ENCODE results near the gene ARCN1.

Gene ARCN1

DNA sequence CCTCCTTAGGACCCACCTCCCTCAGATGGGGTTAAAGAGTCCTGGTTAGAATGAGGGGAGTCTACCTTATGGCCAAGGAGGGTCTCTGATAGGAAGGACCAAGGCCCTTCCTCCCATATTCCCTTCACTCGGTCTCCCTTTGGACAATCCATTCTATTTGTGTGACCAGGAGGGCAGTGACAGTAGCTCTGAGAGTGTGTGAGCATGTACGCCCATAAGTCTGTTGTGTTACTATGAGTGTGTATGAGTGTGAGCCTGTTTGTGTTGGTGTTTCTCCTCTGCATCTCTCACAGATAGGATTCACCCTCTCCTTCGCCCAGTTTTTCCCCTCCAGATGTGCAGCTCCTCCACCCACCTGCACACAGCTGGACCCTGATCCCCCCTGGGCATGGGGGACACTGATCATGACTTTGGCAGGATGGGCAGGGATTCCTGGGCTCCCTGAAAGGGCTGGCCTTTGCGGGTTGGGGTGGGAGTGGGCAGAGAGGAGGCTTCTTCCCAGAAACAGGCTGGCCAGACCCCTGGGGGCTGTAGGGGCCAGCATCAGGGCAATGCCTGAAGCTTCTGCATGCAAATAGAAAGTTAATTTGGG, 49.7 kb downstream of the ARCN1 start:
- DNase-seq (ENCODE audit: low read depth), result no peak

GRCh38 chr11:118622376-118623268, 50.4 kb downstream of the ARCN1 start:
- DNase-seq (ENCODE audit: low read depth), result no peak

GRCh38 chr11:118623269-118623655, 51.1 kb downstream of the ARCN1 start:
- DNase-seq (ENCODE audit: low read depth), result no peak

DNA sequence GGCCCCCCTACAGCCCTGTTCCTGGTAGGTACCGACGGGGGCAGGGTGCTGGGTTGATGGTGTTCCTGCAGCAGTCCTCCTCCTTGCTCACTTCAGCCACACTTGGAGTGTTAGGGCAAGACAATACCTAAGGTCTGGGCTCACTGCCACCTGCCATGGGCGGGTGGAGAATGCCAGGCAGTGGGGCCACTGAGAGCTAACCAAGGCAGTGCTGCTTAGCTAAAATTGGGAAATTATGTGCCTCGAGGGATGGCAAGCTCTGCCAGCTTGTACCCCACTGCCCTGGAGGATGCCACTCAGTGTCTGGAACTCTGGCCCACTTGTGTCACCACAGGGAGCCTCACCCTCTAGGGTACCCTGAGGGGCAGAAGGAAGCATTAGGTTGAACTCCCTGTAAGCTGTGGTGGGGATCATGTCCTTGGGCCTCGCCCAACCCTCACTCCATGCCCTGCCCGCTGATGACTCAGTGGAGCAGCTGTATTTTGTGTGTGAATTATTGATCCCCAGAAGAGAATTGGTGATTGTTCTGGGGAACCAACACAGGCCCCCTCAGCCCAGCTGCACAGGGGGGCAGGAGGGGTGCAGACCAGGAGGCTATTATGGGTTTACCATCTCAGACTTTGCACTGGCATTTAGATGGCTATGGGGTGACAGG, 53.0 kb downstream of the ARCN1 start:
- no peak for DNase-seq (ENCODE audit: low read depth)

DNA sequence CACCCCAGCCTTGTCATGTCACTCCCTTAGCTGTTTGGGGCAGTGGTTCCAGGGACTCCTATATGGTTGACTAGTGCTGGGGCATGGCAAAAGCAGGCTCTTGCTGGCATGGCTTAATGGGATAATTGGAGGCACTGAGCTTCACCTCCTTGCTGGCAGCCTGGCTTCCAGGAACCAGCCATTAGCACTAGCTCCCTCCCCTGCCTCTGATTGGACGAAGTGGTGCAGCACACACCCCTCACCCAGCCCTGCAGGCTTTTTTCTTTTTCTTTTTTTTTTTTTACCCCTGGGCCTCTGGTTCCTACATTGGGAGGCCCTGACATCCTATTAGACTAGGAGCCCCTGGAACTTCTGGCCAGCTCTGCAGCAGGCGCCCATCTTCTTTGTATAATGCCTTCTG, 53.8 kb downstream of the ARCN1 start:
- DNase-seq (ENCODE audit: low read depth), result no peak

GRCh38 chr11:118627566-118627965, 55.4 kb downstream of the ARCN1 start:
- DNase-seq (ENCODE audit: low read depth), result no peak

DNA sequence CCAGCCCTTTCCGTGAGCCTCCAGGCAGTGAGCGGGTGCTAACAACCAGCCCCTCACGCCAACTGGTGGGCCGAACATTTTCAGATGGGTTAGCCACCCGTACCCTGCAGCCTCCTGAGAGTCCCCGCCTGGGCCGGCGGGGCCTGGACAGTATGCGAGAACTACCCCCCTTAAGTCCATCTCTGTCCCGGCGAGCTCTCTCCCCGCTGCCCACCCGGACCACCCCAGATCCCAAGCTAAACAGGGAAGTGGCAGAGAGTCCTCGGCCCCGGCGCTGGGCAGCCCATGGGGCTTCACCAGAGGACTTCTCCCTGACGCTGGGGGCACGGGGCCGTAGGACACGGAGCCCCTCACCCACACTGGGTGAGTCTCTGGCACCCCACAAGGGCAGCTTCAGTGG, 55.8 kb downstream of the ARCN1 start:
- no peak for DNase-seq (ENCODE audit: low read depth)

GRCh38 chr11:118628432-118628831, 56.2 kb downstream of the ARCN1 start:
- DNase-seq (ENCODE audit: low read depth), result no peak

DNA sequence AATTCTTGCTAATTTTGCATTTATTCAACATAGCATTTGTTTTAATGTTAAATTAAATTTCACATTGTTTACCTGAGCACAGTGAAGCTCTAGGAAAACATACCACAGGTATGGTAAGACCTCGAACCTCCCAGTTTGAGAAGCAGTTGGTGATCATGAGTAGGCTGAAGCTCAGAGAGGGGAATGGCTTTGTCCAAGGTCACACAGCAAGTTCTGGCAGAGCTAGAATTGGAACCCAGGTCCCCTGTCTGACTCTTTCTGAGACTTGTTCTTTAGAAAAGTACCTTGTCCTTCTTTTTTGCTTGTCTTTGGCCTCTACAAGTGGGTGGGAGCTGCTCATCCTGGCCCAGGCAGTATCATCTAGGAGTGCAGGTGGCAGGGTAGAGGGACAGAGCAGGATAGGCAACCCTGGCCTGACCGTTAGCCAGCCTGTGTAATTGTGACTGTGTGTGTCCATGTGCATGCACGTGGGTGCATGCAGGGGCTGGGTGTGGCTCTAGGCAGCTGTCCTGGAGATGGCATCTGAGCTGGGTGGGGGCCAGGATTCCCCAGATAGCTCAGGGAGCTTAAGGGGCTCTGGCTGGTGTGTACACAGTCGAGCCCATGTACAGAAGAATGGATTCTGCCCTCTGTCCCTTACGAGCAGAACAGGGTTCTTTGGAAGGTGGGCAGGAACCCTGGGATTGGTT, 56.8 kb downstream of the ARCN1 start:
- no peak for DNase-seq (ENCODE audit: low read depth)

DNA sequence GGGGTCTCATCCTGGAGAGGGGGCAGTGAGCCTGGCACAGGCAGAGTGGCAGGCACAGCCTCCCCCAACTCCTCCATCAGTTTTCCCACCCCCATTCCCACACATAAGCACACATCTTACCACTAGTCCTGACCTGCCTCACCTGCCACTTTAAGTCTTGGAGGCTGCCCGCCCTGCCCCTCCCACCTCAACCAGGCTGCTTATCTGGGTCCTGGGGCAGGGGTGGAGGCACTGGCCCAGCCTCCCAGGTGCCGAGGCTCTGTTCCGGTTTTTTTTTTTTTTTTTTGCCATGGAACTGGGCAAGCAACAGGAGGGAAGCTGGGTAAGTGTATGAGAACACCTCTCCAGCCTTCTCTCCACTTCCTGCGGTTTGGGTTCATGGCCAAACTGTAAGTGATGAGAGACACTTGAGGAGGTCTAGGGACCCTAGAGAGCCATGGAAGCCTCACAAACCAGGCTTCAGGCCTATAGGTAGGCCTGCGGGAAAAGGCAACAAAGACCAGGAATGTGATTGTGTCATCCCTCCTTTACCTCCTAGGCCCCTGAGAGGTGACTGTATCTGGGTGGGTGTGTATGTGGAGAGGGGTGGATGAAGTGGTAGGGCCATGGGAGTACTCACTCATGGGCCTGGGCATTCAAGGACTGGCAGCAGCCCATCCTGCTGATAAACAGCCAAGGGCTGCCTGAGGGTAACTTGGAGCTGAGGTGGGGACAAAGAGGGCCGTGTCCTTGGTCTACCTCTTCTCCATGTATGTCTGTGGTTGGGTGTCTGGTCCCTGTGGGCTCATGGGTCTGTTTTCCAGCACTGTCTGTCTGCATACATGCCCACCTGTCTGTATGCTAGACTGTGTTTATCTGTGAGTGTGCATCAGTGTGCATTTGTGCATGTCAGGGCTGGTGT, 57.8 kb downstream of the ARCN1 start:
- no peak for DNase-seq (ENCODE audit: low read depth)

- DNase-seq (ENCODE audit: low read depth), result no peak
These were observed 59.1 kb downstream of the ARCN1 start for GRCh38 chr11:118631142-118631909.

DNA sequence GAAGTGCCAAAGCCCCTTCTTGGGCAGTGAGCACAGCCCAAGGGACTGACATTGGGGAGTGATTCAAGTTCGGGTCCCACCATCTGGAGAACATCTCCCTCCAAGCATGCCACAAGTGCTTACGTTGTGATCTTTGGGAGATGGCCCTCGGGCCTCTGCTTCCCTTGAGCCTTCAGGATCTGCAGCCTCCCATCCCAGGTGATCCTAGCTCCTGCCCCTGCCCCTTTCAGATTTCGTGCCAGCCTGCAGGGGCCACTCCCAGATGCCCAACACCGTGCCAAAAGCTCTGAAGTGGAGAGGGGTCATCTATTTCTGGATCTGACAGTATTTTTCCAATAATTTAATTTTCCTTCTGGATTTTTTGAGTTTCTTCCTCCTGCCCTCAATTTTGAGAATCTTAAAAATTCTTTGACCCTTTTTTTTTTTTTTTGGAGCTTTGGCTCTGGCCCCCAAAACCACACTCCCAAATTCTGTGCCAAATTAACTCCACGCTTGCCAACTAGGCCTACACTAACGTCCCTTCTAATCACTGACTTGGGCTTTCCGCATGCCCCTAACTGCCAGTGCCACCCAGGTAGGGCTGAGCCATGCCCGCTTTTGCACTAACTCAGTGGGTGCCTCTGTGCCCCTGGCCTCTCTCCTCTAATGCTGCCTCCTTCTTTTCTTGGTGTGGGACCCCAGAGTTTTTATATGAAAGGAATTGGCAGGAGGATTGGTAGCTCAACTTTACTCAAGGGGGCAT, 60.5 kb downstream of the ARCN1 start:
- no peak for DNase-seq (ENCODE audit: low read depth)

DNA sequence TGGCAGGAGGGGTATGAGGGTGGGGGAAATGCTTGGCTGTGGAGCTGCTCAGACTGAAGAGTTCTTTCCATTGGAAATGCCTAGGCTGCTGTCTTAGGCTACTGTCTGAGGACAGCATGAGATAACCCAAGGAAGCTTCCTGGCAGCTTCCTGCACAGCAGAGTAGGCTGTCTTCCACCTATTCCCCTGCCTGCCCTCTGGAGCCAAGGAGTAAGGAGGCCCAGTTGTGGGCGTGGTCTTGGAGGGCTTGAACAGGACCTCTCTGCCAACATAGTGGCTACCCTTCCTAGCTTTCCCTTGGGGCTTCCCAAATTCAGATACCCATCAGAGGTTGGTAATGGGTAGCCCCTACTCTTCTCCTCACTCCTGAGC, 61.1 kb downstream of the ARCN1 start:
- DNase-seq (ENCODE audit: low read depth), result no peak

GRCh38 chr11:118633979-118634378, 61.8 kb downstream of the ARCN1 start:
- DNase-seq (ENCODE audit: low read depth), result no peak

DNA sequence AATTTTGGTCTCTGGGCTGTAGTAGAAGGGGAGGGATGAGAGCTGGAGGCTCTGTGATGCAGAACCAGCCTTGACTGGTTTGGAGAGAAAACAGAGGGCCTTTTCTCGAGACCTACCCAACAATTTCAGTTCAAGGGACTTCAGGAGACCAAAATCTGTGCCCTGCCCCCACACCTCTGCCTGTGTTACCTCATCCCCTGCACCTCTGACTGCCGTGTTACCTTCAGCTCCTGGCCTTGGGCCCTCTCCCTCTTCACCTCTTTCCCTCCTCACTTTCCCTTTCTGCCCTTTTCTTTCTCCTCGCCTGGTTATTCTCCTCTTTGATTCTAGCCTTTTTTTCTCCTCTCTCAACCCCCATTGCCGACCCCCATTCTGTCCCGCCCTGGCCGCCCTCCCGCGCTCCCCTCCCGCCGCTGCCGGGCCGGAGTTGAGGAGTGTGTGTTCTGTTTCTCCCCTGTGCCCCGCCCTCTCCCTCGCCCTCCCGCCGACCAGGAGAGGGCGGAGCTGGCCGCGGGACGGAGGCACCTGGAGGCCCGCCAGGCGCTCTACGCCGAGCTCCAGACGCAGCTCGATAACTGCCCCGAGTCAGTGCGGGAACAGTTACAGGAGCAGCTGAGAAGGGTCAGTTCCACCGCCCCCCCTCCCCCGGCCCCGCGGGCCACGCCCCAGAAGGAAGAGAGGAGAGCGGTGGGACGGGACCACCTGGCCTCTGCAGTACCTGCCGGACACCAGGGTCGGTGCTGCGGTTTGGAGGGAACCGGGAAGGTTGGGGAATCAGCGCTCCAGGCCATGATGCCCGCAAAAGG, 62.4 kb downstream of the ARCN1 start:
- no peak for DNase-seq (ENCODE audit: low read depth)

- DNase-seq (ENCODE audit: low read depth), result no peak
These were observed 63.0 kb downstream of the ARCN1 start for GRCh38 chr11:118635237-118635591.

DNA sequence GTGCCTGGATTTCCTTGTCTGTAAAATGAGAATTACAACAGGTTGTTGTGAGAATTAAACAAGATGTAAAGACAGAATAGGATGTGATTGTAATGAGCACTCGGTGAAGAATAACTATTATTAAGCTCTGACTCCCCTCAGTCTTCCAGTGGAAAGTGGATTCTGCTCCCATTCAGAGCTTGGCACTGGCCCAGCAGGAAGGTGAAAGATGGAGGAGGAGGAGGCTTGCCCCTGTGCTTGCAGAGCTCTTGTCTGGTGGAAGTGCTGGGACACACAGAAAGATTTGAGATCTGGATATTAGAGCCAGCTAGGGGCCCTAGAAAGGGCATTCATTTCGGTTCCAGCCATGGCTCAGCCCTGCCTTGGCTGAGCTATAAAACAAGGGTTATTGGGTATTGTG, 63.4 kb downstream of the ARCN1 start:
- no peak for DNase-seq (ENCODE audit: low read depth)

DNA sequence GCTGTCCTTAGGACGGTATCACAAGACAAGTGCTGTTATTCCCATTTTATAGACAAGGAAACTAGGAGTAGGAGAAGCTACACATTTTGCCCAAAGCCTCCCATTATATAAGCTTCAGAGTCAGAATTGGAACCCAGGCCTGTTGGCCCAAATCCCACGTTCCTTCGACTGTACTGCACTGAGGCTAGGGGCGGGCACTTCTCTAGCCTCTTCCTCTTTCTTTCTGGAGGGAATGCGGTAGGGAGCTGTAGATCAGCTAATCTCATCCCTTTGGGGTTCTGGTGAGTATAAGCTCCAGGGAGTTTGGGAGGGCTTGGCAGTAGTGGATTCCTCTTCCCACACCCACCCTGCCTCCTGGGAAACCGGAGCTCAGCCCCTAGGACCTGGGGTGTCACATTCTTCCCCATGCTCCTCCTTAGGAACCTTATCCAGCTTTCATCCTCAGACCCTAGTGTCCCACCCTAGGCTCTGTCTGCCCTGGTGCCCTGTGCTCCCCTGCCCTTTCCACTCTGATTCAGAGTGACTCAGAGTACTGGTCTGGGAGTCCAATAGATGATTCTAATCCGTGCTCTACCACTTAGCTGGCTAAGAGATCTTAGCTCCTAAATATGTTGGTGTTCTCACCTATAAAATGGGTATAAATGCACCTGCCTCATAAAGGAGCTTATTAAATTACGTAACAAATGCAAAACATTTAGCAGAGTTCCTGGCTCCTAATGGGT, 64.5 kb downstream of the ARCN1 start:
- DNase-seq (ENCODE audit: low read depth), result no peak

- DNase-seq (ENCODE audit: low read depth), result no peak
These were observed 66.5 kb downstream of the ARCN1 start for GRCh38 chr11:118638726-118639125.

All from stimulated activated CD8-positive, alpha-beta memory T cell treated with anti-CD3 and anti-CD28 coated beads, Interleukin-4, amount 100 ng/mL, for 24 hours (primary cell).